OCI-LY3 (cell line): ENCODE measurements around the gene HHLA2.

Experiments used
- CTCF ChIP-seq: fragments of 200-600, 300-600 bp; sonication (generic); IDR thresholded peaks from 2 replicates; pipeline ENCODE4 v1.5.1; 2014; ENCODE audit warnings: antibody characterized with exemption, low read length, low read depth
- EZH2phosphoT487 ChIP-seq: fragments of 200-600 bp; shearing (Covaris generic); IDR thresholded peaks from 2 replicates; pipeline ENCODE4 v1.6.1; 2018; ENCODE audit warnings: antibody characterized with exemption, mixed run types, low read depth

GRCh38 chr3:108345492-108346205 is 49.3 kb downstream of the HHLA2 start:
- TF ChIP-seq CTCF (no peak), EZH2phosphoT487 (no peak)
